HG03135 (cell line): ENCODE data around the gene LTBP2.

Experiments
- ATAC-seq: cut with Tn5 transposase; IDR thresholded peaks from one replicate; pipeline ENCODE4 v1.9.1; 2021; ENCODE audit warnings: mild to moderate bottlenecking, moderate library complexity; ENCODE audit not compliant: unreplicated experiment

LTBP2 gene

DNA sequence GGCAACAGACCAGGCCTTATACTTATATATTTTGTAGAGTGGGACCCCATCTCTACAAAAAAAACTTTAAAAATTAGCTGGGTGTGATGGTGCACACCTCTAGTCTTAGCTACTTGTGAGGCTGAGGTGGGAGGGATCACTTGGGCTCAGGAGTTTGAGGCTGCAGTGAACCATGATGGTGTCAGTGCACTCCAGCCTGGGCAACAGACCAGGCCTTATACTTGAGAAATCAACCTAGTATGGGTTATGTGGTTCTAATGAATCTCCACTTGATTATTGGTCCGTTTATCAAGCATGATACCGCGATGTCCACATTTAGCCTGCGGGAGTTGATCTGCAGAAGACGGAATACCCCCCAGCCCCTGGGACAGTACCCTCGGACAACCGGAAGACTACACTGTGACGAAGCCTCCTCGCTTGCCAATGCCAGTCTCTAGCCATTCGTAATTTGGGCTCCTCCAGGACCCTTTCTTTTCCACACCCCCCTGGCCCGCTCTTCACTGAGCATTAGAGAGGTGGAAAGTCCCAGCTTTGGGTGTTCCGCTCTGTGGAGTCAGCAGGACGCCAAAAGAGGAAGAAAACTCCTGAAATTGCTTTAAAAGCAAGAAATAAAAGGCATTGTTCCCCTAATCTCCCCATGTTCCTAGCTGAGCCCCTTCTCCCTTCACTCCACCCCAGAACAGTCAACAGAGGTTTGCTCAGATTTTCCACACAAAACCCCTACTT, 19.4 kb downstream of the LTBP2 start:
- ATAC-seq, result no peak

DNA sequence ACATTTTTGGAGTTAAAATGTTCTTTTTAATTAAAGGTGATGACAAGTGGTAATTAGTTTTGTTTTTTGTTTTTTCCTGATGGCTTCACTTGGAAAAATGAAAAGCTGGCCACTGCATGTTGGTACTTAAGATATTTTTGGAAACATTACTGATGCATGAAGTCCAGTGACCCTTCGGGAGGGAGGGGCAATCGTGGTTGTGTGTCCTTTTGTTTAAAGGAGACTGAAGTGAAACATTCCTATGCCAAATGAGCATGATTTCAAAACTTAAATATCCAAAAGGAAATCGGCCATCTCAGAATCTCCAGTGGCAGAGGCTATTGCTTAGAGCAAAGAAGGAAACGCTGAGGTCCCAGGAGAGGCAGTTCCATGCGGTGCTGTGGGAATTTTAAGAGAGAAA, 20.1 kb downstream of the LTBP2 start:
- no peak for ATAC-seq

DNA sequence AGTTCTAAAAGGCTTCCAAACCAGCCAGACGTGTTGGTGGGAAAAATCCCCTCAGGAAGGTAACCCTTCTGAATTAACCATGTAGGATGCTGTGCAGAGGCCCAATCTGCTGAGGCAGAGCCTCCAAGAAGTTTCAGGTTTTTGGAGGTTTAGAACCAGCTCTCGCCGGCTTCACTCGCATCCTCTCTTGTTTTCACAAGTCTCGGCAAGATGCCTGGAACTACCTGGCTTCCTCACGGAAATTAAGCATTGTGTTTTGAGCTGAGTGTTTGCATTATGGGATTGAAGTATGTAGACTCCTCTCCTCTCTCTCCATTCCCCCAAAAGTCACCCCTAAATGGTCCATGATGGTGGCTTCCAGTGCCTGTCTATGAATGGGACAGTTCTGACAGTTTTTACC, 20.6 kb downstream of the LTBP2 start:
- ATAC-seq, result no peak

DNA sequence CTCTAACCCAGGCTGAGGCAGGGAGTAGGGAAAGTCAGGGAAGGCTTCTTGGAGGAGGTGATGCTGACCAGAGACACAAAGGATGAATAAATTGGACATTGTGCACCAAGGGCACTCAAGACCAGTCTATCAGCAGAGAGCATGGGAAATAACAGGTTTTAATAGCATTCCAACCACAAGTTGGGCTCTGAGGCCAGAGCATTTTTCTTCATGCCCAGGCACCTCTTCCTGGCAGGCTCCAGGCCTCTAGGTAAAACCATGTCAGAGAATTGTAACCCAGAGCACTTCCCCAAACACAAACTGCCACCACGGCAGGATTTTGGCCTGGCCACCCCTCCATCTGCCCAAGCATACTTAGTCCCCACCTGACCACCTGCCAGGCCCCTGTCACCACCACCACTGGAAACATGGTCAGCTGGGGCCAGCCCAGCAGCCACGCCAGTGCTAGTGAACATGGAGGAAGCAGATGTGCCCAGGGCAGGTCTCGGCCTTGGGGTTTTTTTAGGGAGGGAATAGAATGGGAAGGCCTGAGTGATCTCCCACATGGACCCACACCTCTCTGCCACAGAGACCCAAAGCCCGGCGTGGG, 22.7 kb downstream of the LTBP2 start:
- no peak for ATAC-seq

DNA sequence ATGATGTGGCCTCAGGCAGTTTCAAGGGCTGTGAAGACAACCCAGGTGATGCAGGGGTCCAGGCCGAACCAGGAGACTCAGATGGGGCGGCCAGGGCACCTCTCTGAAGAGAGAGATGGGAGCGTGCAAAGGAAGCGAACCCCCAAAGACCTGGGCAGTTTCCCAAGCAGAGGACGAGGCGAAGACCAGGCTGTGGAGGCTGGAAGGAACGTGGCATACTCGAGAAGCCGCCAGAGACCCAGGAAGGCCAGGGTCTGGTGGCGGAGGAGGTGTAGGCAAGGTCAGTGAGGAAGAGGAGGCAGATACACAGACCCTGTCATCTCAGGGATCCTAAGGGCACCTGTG, 24.7 kb downstream of the LTBP2 start:
- ATAC-seq, result no peak

DNA sequence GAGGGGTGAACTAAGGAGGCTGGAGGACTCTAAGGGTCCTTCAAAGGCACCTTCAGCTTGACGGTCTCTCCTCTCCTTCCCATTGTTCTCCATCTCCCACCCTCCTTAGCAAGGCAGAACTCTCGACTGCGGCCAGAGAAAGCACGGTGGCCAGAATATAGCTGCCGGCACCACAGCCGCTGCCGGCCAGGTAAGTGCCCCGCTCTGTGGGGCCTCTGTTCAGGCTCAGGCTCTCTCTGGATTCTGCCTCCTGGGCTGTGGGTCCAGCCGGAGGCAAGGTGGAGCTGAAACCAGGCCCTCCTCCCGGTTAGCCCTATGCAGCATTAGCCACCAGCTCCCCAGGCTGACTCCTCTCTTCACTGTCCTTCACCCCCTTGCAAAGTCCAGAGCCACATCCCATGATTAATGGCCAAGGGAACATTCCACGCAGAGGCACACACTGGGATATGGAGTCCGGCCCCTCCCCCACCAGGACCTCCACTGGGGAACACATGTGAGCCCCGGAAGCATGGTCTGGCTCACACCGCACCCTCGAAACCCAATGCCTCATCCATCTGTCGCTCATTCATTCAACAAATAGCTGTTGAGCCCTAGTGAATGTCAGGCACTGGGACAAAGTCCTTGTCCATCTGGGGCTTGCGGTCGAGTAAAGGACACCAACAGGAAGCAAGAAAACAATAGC, 25.2 kb downstream of the LTBP2 start:
- no peak for ATAC-seq

DNA sequence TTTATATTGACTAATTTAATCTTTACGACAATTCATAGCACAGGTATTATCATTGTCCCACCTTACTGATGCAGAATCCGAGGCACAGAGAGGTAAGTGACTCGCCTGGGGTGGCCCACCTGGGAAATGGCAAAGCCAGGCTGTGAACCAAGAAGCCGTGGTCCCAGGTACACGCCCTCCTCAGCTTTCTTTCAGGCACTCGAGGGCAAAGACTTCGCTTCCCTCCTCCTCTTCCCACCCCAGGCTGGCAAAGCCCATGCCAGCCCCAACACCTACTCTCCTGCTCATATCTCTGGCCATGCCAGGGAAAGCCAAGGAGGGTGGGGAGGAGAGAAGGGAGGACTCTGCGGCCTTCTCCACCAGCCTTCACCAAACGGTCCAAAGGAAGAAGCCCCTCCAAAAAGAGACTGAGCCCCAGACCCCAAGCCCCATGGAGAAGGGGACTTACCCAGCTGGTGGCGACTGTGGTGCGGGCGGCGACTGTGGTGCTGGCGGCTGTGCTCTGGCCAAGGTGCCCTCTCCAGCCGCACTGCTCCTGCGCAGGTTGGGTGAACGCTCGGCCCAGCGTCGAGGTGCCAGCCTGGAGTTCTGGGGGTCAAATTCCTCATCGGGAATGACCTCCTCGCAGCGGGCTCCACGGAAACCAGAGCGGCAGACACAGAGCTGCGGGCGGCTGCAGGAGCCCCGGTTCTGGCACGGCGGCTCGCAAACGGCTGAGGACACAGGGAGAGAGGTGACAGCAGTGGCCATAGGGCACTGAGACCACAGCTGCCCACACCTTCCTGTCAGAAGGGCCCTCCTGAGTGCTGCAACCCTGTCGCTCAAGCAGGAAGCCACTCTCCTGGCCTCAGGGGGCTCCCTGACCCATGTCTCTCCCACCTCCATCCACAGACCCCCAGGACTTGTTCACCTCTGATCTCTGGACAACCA, 26.4 kb downstream of the LTBP2 start:
- no peak for ATAC-seq

DNA sequence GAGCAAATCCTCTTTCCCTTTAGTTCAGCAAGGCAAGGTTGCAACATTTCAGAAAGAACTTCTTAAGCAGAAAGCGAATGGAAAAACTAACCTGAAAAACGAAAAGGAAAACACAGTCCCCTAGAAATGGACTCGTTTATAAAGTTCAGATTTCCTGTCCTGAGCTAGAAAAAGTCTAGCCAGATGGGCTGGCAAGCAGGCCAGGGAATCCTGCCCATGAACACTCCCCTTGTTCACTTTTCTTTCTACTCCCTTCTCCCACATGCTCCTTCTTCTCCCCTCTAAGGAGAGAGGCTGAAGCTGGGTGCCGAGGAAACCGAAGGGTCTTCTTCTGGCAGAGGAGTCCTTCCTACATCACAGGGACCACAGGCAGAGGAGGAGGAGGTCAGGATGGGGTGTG, 27.1 kb downstream of the LTBP2 start:
- no peak for ATAC-seq

DNA sequence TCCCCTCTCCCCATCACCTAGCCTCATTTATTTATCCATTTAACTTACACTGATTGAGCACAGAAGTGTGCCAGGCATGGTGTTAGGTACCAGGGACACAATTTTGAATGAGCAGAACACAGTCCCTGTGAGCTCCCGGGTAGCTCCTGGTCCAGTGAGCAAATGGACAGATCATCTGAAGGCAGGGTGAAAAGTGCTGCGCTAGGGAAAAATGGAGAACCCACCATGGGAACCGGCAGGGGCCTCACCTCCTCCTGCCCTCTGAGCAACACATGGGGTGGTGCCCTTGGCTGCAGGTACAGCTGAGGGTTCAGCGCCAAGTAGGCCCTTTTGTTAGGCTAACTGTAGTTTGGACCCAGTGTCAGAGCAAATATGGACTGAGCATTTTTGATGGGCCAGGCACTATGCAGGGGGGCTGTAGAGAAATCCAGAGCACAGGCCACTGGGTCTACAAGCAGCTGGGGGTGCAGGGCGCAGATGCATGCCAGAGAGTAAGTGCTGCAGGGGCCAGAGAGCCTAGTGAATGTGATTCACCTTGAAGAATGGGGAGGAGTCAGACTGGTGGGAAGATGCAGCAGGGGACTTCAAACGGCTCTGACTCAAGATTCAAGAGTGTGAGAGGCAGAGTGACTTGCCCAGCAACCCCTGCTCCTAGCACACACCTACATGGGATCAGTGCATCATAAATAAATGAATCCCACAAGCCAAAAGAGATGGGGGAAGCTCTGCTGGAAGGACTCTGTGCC, 28.2 kb downstream of the LTBP2 start:
- ATAC-seq, result no peak

DNA sequence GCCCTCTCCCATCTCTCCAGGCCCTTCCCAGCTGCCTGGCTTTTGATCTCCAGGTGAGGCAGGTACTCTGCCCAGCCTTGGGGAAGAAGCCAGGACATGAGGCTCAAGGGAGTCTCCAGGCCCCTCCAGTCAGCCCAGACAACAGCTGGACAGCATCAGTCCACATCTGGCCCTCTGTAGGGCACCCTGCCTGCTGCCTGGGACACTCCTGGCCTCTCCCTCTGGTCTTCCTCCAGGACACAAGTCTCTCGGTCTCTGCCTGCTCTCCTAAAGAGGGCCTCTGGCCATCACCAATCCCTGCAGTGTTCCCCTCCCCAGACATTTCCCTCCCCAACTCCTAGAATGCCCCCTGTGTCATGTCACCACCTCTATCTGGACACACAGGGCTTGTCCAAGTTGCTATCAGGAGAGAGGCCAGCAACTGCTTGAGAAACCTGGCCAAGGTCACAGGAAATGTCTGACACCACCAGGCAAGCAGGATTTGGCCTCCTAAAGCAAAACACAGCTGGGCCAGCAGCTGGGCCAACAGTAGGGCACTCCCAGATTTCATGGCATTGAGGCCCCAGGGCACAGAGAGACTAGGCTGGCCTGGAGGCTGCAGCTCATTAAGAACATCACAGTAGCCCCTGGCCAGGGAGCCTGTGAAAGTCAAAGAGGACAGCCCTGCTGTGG, 29.0 kb downstream of the LTBP2 start:
- ATAC-seq, result no peak

DNA sequence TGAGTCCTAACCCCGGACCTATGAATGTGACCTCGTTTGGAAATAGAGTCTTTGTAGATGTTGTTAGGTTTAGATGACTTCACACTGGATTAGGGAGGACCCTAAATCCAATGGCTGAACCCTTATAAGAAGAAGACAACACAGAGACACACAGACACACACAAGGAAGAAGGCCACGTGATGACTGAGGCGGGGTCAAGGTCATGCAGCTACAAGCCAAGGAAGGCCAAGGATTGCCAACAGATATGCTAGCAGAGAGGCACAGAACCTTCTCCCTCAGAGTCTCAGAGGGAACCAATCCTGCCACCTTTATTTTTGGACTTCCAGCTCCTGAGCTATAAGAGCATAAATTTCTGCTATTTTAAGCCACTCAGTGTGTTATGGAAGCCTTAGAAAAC, 31.8 kb downstream of the LTBP2 start:
- no peak for ATAC-seq

DNA sequence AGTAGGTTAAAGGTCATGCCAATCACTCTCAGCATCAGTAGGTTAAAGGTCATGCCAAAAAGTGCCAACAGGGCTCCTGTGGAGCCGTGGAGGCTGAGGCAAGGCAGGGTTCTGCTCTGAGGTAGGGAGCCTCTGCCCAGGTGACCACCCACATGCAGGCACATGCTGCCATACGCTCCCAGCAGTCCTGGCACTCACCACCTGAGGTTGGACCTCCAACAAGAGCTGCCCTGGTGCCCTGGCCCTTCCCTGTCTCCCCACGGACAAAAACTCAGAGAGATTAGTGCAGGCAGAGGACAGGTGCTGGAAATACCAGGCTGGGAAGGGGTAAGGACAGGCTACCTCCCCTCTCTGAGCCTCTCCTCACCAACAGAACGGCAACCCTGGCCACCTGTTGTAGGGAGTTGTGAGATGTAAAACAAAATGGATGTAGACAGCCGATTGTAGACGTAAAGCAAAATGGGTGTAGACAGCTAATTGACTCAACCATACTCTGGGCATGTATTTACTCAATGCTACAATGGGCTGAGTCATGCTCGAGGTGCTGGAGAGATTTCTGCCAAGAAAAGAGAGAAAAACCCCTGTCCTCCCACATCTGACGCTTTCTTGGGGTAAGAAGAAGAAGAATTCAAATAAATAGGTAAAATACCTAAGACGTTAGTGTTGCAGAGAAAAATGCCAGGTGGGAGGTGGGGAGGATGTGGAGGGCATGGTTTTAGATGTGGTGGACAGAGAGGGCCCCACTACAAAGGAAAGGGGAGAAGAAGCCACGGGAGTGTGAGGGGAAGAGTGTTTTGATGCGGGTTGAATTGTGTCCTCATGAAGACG, 32.4 kb downstream of the LTBP2 start:
- no peak for ATAC-seq

DNA sequence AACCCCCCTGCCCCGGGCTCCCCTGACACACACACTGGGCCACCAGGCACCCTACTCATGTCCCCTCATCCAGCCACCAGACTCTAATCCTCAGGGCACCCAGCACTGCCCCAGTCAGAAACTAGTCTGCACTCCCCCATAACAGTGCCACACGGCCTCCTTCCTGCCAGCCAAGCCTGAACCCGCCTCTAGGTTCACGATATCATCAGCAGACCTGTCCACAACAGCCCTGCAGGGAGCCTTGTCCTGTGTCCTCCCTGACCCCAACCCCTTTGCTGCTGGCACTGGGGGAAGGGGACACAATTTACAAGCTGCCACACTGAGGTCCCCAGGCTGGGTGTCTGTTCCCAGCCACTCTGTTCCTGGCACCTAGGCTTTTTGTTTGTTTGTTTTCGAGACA, 33.6 kb downstream of the LTBP2 start:
- no peak for ATAC-seq

DNA sequence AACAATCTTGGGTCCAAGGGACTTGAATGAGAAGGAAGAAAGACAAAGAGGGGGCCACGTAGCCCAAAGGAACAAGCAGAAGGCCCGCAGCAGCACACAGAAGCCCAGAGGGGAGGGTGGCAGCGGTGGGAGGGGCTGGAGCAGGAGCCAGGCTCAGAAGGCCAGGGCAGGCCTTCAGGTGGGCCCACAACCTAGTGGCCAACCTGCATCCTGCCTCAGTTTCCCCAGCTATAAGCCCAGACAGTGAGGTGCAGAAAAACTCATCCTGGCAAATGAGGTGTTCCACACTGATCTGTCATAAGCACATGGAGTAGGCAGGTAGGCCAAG, 34.1 kb downstream of the LTBP2 start:
- ATAC-seq, result no peak

DNA sequence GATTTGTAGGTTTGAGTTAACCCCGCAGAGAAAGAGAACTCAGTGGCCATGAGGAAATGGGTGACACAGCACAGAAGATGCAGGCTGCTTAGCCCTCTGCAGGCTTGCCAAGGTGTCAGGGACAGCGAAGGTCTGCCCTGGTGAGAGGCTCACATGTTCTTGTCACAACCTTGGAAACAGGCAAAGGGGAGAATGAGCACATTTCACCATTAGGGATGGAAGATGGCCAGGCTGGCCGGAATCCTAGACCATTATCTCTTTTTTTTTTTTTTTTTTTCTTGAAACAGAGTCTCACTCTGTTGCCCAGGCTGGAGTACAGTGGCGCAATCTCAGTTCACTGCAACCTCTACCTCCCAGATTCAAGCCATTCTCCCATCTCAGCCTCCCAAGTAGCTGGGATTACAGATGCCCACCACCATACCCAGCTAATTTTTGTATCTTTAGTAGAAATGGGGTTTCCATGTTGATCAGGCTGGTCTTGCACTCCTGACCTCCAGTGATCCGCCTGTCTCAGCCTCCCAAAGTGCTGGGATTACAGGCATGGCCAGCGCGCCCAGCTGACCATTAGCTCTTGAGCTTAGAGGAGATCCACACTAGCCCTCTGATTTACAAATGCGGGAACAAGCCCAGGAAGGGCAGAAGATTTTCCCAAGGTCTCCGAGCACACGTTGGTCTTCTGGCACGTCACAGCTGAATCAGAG, 34.6 kb downstream of the LTBP2 start:
- ATAC-seq, result no peak

DNA sequence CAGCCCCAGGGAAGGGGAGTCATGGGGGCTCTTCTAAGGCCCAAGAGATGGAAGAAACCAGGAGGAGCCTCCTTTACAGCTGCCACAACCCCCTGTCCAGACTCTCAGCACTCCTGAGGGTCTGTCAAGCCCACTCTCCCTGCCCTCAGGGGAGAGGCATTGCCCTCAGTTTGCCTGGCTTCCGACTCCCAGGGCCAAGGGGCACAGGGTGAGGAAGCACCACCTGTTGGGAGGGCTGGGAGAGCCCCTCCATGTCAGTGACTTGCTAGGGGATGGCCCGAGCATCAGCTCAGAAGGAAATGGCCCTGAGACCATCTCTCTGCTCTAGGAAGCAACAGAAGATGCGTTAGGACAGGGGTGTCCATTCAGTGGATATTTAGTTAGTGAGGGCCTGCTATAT, 36.1 kb downstream of the LTBP2 start:
- ATAC-seq, result no peak

DNA sequence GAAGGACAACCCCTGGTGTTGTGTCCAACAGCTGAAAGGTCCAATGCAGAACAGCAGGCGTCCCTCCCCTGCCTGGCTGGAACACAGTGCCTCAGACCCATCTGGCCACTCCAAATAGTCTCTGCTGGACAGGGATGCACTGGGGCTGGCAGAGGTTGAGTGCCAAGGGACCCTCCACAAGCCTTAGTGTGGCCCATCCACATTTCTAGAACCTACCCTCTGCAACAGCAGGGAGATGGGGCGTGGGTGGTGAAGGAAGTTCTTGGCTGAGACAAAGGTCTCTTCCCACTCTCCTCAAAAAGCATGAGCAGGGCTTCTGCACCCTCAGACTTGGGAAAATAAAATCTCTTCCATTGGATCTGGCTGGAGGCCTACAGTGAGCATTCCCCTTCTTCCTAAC, 36.5 kb downstream of the LTBP2 start:
- no peak for ATAC-seq

DNA sequence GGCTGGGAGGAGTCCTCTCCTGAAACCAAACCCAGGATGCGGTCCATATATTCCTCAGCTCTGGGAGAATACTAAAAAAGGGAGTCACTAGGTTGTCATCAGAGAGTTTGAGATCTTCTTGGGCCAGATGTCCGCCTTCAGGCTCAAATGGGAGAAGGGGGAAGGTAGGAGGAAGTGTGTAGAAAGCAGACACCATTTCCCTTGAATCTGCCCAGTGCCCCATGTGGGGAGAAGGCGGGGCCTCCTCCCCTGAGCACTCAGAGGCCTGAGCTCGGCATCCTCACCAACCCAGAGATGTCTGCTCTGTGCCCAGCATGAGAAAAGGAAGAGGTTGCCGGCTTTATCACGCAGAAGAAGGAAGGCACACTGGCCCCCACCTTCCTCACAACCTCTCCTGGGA, 37.3 kb downstream of the LTBP2 start:
- no peak for ATAC-seq

DNA sequence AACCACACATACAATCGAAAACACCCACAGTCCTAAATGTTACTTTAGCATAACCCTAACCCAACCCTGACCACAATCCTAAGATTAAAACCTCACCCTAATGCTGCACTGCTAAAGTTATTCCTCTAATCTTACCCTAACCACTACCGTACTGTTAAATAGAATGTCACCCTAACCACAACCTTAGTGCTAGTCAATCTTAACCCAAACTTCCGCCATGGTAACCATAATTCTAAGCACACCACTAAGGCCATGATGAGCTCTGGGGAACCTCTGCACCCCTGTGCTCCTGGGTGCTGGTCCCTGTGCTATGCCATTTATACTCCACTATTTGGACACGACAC, 38.0 kb downstream of the LTBP2 start:
- ATAC-seq, result no peak
